ENCODE results near the gene NKG7. TPM values are rescaled to one million over a fixed set of nuclear protein-coding genes. Genes with fewer than 3 reads are reported as not detected.
"Not testable (repeated sequence)": the region's sequence is repeated elsewhere in the genome, so short reads cannot be mapped to it uniquely, and the experiment has no call there.

Gene NKG7
- polyA plus RNA-seq (2013, experiment 1 of 2; ENCODE audit: insufficient read length) = not detected
- polyA plus RNA-seq (2013, experiment 2 of 2; ENCODE audit: insufficient read length) = 0.21 TPM

- DNase-seq = no peak
These were observed at the start of gene NKG7 for GRCh38 chr19:51372649-51373504. TSS of gene NKG7 (minus strand) at chr19:51372654. CDS start at chr19:51372535, 119 bp downstream.

- DNase-seq = peak; percentile 74
These were observed 49.6 kb upstream of the NKG7 start for GRCh38 chr19:51422053-51422448.

- no peak for DNase-seq
These were observed 49.0 kb upstream of the NKG7 start for GRCh38 chr19:51421229-51422052.

GRCh38 chr19:51420511-51420910, 48.1 kb upstream of the NKG7 start:
- not testable (repeated sequence) for DNase-seq

- no peak for DNase-seq
These were observed 46.3 kb upstream of the NKG7 start for GRCh38 chr19:51418707-51419106.

GRCh38 chr19:51417810-51418157, 45.3 kb upstream of the NKG7 start:
- no peak for DNase-seq

- DNase-seq = no peak
These were observed 44.8 kb upstream of the NKG7 start, which contains the start of gene SIGLEC10 for GRCh38 chr19:51417107-51417809. TSS of gene SIGLEC10 (minus strand) at chr19:51417642. CDS start at chr19:51417581, 61 bp downstream.

- not testable (repeated sequence) for DNase-seq
These were observed 44.0 kb upstream of the NKG7 start for GRCh38 chr19:51416422-51416821.

- DNase-seq = no peak
These were observed 42.7 kb upstream of the NKG7 start for GRCh38 chr19:51415187-51415586.

GRCh38 chr19:51410950-51411748, 38.7 kb upstream of the NKG7 start:
- DNase-seq = no peak

- no peak for DNase-seq
These were observed 35.2 kb upstream of the NKG7 start for GRCh38 chr19:51407511-51408131.

GRCh38 chr19:51402117-51402516, 29.7 kb upstream of the NKG7 start:
- no peak for DNase-seq

- not testable (repeated sequence) for DNase-seq
These were observed 27.5 kb upstream of the NKG7 start for GRCh38 chr19:51399936-51400335.

GRCh38 chr19:51399231-51399630, 26.8 kb upstream of the NKG7 start:
- no peak for DNase-seq

GRCh38 chr19:51398096-51398704, 25.7 kb upstream of the NKG7 start:
- peak; percentile 12 for DNase-seq

- peak; percentile 55 for DNase-seq
These were observed 25.0 kb upstream of the NKG7 start for GRCh38 chr19:51397453-51397852.

GRCh38 chr19:51396175-51396574, 23.7 kb upstream of the NKG7 start:
- DNase-seq = no peak

- DNase-seq = peak; percentile 99
These were observed 21.8 kb upstream of the NKG7 start for GRCh38 chr19:51394050-51394836.

GRCh38 chr19:51392701-51393100, 20.2 kb upstream of the NKG7 start:
- DNase-seq = no peak

GRCh38 chr19:51391073-51391611, 18.7 kb upstream of the NKG7 start:
- DNase-seq = no peak

Measured in fibroblast of skin of scalp (primary cell).